ENCODE results near the gene MED20.
A peak's percentile ranks its signal among the peaks of the same experiment; 100 is the strongest.

The MED20 gene

DNA sequence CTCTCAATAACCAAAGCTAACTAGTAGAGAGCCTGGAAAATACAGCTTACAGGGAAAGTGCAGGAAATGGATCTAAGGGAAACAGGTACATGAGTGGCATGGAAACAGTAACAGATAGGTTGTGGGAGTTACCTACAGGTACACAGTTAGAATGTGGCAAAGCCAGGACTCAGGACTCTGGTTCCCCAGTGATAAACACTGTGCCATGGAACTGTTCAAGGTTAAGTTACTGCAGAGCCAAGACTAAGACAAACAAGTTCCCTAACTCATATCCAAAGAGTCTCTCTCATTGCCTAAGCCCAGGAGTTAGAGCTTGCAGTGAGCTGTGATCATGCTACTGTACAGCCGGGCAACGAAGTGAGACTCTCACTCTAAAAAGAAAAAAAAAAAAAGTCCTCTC lies 6.6 kb downstream of the MED20 start:
- DNase-seq (ENCODE audit: low read depth, low spot score), result no peak

DNA sequence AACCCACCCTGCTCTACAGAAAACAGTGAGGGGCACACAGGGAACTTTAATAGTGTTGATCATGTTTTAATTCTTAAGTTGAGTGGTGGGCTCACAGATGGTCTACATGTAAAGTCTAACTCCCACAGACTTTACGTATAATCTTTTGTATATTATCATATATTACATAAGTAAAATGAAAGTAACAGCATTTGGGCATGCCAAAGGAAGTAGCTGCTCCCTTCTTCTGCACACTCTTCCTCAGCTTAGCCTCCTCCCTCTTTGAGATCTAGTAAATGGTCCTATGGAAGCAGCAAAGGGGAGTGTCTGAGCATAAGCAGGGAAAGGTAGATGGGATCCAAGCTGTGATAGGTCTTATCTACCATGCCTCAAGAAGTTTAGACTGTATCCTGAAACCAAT lies 11.2 kb downstream of the MED20 start:
- no peak for DNase-seq (ENCODE audit: low read depth, low spot score)

DNA sequence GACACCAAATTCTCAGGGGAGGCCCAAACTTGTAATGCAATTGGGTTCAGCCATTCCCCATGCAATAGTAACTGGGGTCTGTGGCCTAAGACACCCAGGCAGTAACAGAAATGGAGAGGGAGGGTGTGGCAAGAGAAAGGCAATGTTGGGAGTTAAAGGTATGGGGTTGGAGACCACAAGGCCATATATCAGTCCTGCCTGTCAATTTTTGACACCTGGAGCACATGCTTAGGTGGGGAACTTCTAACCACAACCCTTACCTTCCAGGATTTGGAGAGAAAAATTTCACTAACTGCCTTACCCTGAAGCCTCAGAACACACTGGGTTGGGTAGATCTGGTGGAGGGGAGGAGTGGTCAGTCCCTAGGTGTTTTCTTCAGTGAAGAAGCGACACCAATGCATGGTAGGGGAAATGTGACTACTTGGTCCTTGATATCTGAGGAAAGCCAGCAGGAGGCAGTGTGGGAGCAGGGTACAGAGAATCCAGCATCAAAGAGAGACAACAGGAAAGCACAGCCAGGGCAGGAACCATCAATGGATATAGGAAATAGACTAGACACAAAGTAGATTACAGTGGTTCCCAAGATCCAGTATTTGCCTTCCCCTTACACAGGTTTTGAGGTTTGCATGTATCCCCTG lies 18.9 kb downstream of the MED20 start:
- no peak for DNase-seq (ENCODE audit: low read depth, low spot score)

DNA sequence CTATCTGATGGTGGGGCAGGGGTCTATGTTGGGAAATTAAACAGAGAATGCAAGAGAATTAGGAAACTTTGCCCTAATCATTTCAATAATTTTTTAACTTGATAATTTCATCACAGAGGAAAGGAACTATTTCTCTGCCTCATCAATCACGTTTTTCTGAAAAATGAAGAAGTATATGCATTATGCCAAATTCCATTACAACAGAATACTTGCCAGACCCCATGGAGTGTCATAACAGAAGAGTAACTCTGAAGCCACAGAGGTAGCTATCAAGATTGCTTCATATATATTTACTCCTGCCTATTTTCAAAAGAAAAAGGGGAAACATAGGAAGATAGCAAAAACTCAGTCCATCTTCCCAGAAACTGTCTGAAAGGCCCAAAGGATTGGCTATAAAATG lies 20.1 kb downstream of the MED20 start:
- no peak for DNase-seq (ENCODE audit: low read depth, low spot score)

DNA sequence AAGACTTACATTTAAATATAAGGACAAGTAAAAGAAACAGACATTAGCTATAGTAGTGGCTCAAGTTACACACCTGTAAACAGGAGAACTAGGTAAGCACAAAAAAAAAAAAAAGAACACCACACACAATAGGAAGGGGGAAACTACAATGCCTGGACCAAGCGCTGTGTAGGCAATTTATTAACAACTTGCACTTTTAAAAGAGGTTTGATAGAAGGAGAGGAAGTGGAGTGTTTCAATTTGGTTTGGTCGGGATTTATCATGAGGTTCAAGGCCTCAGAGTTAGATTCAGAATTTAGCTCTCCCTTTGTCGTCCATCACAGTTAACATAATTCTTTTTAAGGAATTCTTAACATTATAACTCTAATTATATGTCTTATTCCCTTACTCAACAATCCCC lies 24.7 kb downstream of the MED20 start:
- DNase-seq (ENCODE audit: low read depth, low spot score), result no peak

DNA sequence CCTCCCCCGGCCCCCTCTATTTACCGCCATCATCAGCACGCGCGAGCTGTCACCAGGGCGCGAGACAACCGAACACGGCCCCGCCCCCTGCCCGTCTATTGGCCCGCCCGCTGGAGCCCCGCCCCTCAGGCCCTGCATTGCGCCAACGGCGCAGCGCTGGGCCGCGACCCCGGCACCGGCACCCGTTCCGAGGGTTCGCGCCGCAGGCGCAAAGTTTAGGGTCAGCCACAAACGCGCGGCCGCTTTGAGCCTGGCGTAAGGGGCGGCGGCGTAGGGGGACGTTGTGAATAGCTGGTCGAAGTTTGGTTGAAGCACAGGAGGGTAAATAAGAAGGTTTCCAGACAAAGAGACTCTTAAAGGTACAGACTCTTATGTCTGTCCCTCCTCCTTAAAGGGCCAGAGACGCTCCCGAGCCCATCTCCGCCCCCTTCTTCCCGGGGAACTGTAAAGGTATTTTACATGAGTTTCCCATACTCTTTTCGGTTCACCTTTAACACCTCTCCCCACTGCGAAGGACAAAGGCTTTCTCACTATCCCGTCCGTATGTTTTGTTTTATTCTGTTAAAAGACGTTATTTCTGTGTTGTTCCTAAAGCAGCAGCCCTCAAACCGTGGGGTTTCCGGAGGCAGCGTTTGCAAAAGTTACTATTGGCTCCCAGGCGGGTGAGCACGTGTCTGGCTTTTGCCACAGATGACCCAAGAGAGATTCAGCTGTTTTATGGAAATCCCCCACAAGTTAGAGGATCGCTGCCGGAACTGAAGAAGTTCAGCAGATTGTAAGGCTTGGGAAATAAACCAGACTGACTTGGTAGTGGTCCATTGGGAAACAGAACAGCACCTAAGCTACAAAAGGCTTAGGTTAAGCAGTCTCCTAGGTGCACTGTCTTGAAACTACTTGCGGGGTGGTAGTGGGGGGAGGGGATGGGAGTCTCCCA lies 25.4 kb downstream of the MED20 start, which contains the start of gene USP49:
TSS of gene USP49 (minus strand) at position 76 of the 934 bp plus-strand sequence. CDS start 88,392 bp downstream, outside the sequence.
- peak; percentile 57 for DNase-seq (ENCODE audit: low read depth, low spot score)

DNA sequence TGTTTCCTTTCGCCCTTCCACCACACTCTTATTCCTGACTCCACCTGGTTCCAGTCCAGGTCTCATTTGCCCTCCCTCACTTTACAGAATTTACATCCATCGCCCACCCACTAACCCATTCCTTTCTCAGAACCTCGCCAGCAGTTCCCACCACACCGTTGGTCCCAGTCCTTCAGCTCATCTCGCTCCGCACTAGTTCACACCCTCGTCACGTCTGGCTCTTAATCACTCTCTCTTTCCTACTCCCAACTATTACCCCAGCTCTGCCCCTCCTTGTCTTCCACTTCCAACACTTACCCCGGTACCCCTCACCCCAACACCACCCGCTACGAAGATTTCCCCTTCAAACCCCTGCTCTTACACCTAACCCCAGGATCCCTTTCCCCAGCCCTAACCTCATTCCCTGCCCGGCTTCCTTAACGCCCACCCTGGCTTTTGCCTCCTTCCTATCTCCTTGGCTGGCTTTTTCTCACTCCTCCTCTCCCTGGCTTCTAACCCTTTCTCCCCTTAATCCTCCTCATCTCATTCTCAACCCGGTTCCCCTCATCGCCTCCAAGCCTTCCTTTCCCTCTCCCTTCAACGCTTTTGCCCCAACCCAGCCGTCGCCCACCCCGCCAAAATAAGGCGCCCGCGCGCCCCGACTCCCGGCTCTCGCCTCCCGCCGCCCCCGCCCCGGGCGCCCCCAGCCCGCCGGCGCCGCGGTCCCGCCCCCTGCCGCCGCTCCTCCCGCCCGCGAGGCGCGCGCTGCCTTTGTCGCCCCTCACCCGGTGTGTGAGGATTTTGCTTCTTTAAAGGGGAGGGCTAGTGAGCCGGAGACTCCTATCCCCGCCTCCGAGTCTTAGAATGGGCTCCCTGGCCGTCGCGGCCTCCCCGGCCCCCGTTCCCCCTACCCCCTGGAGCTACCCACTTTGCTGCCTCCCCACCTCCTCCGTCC lies 26.3 kb downstream of the MED20 start:
- no peak for DNase-seq (ENCODE audit: low read depth, low spot score)

DNA sequence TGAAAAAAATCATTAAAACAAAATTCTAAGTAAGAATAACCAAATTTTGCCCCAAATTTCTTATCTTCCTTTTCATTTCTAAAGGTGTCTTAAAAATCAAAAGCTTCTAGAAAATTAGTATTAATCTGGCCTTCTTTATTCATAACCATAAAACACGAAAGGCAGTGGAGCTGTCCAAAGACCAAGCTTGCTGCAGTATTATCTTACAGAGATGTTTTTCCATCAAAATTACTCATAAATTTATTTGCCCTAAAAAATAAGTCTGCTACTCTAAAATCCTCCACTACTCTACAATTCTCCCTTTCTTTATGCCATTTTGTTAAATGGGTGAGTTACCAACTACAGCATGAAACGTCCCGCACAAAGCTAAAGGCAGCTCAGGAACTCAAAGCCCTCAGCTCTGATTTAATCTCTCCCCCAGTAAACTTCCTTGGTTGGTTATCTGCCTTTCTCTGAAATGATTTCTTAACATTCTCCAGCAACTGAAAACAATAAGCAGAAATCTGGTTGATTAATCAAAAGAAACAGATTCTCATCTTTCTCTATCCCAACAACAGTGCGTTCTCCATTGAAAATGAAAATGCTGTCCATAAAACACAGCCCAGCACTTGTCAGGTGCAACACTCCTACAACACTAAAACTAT lies 27.9 kb downstream of the MED20 start:
- no peak for DNase-seq (ENCODE audit: low read depth, low spot score)

DNA sequence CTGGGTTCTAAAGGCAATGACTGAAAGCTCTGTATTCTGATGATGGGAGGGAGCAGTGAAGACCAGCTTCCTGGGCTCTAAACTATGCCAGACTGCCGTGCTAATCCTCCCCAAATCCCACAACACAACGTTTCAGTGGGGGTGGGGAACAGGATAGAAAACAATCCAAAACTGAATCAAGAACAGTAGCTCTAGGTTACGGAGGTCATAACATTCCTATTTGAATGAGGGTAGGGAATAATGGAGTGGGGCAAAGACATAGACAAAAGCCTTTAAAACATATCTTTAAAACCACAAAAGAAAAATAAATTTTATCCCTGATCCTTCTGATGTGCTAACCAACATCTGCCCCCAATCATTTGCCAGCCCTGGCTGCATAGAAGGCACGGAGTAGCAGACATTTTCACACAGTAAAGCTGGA lies 33.6 kb downstream of the MED20 start:
- no peak for DNase-seq (ENCODE audit: low read depth, low spot score)

DNA sequence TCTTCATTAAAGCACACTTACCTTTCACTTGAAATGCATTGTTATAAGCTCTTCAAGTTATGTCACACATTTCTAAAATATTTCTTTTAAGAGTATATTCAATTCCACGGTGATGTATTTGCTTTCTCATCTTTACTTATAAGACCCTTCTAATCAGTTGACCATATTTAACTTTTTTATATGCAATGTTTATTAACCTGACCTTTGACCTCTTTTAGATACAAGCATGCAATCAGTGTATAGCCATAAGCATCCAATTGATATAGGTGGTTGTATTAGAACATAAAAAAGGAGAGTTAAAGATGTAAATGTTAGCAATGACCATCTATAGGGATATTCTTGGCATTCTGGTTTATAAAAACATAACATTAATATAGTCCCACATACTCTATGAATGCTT lies 35.0 kb downstream of the MED20 start:
- DNase-seq (ENCODE audit: low read depth, low spot score), result no peak

DNA sequence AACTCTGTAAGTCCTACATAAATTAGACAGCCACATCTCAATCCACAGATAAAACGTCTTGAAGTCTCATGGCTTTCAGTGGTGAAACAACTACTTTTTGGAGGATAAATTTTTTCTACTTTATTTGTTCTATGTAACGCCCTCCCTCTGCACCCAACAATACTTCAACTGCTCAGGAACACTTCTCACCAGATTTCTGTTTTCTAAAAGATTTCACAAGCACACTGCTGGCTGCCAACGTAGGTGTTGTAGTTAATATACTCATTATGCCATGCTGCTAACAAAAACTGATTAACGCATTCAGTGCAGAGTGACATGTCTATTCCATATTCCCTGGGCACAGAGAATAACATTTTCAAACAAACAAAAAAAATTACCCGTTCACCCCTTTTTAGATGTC lies 36.0 kb downstream of the MED20 start:
- no peak for DNase-seq (ENCODE audit: low read depth, low spot score)

DNA sequence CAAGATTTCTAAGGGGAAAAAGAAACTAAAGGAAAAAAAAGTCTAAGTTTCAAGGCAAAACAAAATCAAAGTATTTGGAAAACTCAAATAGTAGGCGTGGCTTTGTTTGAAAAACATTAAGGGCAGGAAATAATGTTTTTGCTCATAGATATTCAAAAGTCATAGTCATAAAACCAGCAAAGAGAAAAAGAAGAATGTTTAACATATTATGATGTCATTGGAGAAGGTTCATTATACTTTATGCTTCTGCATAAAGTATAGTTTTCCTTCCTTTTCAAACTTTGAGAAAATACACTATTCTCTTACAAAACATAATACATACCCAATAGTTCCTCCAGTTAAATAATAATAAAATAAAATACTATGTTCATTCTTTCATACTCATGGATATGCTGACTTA lies 39.4 kb downstream of the MED20 start:
- no peak for DNase-seq (ENCODE audit: low read depth, low spot score)

DNA sequence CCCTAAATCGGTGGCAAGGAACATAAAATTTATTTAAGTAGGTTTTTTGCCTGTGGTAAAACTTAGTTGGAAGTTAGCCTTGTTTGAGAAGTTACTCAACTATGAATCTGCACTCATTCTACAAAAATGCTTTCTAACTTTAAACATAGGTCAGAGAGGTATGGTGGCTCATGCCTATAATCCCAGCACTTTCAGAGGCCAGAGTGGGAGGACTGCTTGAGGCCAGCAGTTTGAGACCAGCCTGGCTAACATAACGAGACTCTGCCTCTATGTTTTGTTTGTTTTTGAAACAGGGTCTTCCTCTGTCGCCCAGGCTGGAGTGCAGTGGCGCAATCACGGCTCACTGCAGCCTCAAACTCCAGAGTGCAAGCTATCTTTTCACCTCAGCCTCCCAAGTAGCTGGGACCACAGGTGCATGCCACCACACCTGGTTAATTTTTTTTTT lies 42.0 kb downstream of the MED20 start:
- no peak for DNase-seq (ENCODE audit: low read depth, low spot score)

DNA sequence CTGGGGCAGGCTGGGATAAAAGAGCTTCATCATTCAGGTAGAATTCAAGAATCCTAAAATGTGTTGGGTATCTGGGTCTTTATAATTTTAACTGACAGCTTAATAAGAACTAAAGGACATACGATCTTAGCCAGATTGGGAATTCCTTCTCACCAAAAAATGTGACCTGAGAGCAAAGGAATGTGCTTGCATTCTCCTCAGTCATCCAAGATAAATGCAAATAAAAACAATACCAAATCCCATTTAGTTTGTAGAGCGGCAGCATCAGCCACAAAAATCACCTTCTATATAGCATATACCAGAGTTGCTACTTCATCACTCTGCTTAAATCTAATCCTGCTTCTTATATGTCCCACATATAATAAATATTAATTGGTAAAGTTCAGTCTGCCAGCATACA lies 42.7 kb downstream of the MED20 start:
- DNase-seq (ENCODE audit: low read depth, low spot score), result no peak

DNA sequence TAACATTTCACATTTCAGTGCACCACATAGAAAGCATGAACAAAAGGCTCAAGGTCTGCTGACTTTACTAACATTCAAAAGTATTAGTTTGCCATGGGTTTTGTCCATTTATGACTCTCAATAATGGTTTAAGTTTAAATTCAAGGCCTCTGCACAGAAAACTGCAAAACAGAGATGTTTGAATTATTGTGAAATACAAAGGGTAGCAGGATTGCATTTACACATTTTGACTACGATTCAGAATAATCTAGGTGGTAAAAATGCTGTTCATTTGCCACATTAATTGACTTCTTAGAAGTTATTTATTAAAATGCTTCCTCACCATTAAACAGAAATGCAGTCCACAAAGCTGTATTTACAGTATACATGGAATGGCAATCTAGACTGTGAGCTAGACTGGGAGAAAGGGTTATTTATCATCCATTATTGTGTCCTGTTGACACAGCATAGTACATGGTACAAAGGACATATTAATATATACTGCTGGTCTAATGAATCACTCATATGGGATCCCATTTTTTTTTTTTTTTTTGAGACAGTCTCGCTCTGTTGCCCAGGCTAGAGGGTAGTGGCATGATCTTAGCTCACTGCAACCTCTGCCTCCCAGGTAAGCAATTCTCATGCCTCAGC lies 43.8 kb downstream of the MED20 start:
- DNase-seq (ENCODE audit: low read depth, low spot score), result no peak

DNA sequence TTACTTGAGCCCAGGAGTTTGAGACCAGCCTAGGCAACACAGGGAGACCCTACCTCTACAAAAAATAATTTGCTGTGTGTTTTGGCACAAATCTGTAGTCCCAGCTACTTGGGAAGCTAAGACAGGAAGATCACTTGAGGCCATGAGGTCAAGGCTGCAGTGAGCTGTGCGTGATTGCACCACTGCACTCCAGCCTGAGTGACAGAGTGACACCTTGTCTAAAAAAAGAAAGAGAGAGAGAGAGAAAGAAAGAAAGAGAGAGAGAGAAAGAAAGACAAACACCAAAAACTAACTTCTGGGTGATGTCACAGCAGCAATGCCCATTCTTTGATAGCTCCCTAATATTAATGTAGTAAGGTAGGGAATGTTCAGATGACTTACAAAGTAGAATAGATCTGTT lies 46.2 kb downstream of the MED20 start:
- DNase-seq (ENCODE audit: low read depth, low spot score), result no peak

DNA sequence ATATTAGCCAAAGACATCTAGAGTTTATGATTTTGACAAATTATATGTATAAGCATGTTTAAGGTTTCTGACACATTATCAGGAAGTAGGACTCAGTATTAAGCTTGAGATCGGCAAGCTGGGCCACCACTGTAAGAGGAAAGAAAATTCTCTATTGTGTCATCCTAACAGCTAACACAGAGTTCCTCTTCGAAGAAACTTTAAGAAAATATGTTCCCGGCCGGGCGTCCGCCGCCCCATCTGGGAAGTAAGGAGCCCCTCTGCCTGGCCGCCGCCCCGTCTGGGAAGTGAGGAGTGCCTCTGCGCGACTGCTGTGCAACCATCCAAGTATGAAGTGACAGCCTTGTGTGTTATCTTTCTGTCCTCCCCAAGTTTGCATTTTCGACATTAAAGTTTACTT lies 48.8 kb downstream of the MED20 start:
- no peak for DNase-seq (ENCODE audit: low read depth, low spot score)

DNA sequence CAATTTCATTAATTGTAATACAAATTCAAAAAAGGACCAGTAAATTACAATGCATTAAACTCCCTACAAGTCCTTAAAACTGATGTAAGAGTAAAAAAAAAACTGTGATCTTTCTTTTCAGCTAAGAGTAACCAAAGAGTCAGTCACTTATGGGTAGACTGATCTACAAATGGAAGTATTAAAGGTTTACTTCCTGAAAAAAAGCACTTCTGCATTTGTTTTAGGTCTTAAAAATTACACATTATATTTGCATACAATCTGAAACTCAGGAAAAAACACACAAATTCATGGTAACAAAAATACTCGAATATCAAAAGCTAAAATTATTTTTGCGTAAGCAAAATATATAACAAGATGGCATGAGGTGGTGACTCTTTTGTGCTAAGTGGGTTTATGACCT lies 49.2 kb downstream of the MED20 start:
- DNase-seq (ENCODE audit: low read depth, low spot score), result no peak

DNA sequence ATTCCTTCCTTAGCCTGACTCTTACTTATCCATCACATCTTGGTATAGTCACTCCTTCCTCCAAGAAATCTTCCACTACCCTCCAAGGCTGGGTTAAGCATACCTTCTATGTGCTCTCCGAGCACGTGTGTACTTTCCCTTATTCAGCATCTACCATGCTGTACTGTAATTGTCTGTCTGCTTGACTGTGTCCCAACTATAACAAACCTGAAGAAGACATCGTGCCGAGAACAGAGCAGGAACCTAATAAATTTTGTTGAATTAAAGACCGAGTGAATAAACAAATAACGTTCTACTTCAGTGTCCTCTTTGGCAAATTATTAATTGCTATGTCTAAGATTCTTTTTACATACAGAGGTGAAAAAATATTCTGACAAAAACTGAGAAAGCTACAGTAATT lies 61.6 kb downstream of the MED20 start:
- no peak for DNase-seq (ENCODE audit: low read depth, low spot score)

DNA sequence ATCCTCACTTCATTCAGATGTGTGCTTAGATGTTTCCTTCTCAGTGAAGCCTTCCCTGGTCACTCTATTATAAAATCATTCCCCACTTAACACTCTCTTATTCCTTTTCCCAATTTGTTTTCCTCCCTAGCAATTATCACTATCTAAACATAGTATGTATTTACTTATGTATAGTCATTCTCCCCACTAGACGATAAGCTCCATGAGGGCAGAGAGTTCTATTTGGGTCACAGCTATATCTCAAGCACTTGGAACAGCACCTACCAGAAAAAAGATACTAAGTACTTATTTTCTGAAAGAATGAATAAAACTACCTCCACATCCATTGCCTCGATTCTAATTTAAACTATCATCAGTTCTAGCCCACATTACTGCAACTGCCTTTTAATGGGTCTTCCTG lies 62.2 kb downstream of the MED20 start:
- DNase-seq (ENCODE audit: low read depth, low spot score), result no peak

Measured in brain pericyte (primary cell).